GM12878 (cell line): Measurements from ENCODE around the gene CLEC1A.

Experiments used
- BRCA1 ChIP-seq: IDR thresholded peaks from 2 replicates; pipeline ENCODE4 v1.6.1; 2011; ENCODE audit warnings: low read depth, low read length, improper control_type of control experiment
- CHD2 ChIP-seq: IDR thresholded peaks from 2 replicates; pipeline ENCODE4 v1.6.1; 2011; ENCODE audit warnings: low read depth, low read length, improper control_type of control experiment, borderline replicate concordance
- CTCF ChIP-seq, 3 experiments: IDR thresholded peaks in 2 of 3; conservative IDR thresholded peaks in 1 of 3; 2 replicates each; pipeline ENCODE4 v1.5.1; 2011; ENCODE audit warnings: low read depth in 3 of 3, low read length in 3 of 3, mild to moderate bottlenecking in 3 of 3, control low read depth in 2 of 3, moderate library complexity in 2 of 3, inconsistent platforms in 1 of 3, mixed read lengths in 1 of 3; ENCODE audit not compliant: control insufficient read depth in 2 of 3, insufficient read depth in 1 of 3; ENCODE audit errors: extremely low read depth in 1 of 3
- HDAC2 ChIP-seq: fragments of 200-600 bp; sonication (generic); IDR thresholded peaks from 2 replicates; pipeline ENCODE4 v1.6.1; 2017
- NFIC ChIP-seq: IDR thresholded peaks from 2 replicates; pipeline ENCODE4 v1.6.1; 2012; ENCODE audit warnings: low read depth, mild to moderate bottlenecking, inconsistent platforms, low read length, moderate library complexity
- POLR2A ChIP-seq: IDR thresholded peaks from 2 replicates; pipeline ENCODE4 v1.6.1; 2011; ENCODE audit warnings: low read depth, mild to moderate bottlenecking, low read length
- POLR2AphosphoS5 ChIP-seq: IDR thresholded peaks from 2 replicates; pipeline ENCODE4 v1.6.1; 2011; ENCODE audit warnings: mild to moderate bottlenecking, low read length, inconsistent platforms
- RAD21 ChIP-seq: IDR thresholded peaks from 2 replicates; pipeline ENCODE4 v1.6.1; 2011; ENCODE audit warnings: mild to moderate bottlenecking, low read depth, low read length, moderate library complexity; ENCODE audit not compliant: insufficient read depth
- SIN3A ChIP-seq: IDR thresholded peaks from 2 replicates; pipeline ENCODE4 v1.6.1; 2012; ENCODE audit warnings: low read depth, low read length, improper control_type of control experiment
- ZNF217 ChIP-seq: fragments of 450-650 bp; IDR thresholded peaks from 2 replicates; pipeline ENCODE4 v1.6.1; 2017; ENCODE audit warnings: antibody characterized with exemption, mild to moderate bottlenecking

DNA sequence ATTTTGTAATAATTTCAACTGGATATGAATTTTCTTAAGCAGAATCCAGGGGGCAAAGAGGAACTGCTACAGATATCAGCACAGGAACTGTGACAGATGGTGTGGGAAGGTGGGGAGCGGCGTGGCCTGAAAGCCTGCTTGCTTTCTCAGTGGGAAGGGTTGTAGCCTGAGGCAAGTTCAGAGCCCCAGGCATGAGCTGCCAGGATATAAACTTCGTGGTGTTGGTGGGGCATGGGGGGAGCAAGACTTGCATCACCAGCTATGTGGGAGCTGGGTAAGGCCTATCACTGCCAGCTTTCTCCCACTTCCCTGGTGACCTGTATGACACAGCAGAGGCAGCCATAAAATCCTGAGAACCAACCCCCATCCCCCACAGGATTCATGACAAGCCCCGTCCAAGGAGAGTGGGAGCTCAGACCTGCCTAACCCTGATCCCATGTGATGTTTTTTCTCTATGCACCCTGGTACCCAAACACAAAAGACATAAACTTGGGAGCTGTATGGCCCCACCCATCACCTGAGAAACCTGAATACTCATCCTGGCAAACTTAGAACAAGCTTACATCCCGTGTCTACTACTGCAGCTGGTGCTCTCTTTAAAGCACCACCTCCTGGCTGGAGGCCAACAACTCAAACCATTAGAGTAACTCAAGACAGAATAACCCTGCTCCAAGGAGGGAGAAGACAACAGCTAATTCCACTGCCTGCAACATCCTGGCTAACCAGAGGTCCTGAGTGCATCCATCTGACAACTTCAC is 16.5 kb downstream of the CLEC1A start:
- no peak for TF ChIP-seq HDAC2
- TF ChIP-seq CTCF (IDR thresholded peaks at IDR 0.05 in 2 of 3, conservative IDR thresholded peaks at IDR 0.05 in 1 of 3; ENCODE audit: control insufficient read depth in 2 of 3, extremely low read depth in 1 of 3, insufficient read depth in 1 of 3, low read depth in 3 of 3, low read length in 3 of 3): no peak
- TF ChIP-seq POLR2A: no peak
- no peak for TF ChIP-seq NFIC
- no peak for TF ChIP-seq ZNF217
- TF ChIP-seq BRCA1: no peak
- TF ChIP-seq SIN3A: no peak
- TF ChIP-seq RAD21: no peak
- no peak for TF ChIP-seq POLR2AphosphoS5
- TF ChIP-seq CHD2: no peak
